Keratinocyte (primary cell): ENCODE results near the gene MYT1. TPM values are rescaled to one million over a fixed set of nuclear protein-coding genes. Genes with fewer than 3 reads are reported as not detected.

Experiments
- DNase-seq: peaks from one replicate; pipeline ENCODE4 v3.0.0-alpha.2; 2011; ENCODE audit warnings: low read depth, missing footprints, low spot score
- FAIRE-seq: peaks from 2 replicates; lab custom pipeline; 2011; peaks lifted over from hg19 to GRCh38; lab: Jason Lieb, UNC
- H2AFZ ChIP-seq: 2 replicates; pipeline ENCODE4 v1.6.0; 2012; ENCODE audit warnings: low read length, control low read depth, inconsistent platforms; ENCODE audit not compliant: control insufficient read depth
- H3K27ac ChIP-seq: 2 replicates; pipeline ENCODE4 v1.5.1; 2011; ENCODE audit warnings: low read length; ENCODE audit not compliant: control insufficient read depth, insufficient read depth
- H3K27me3 ChIP-seq: 3 replicates; pipeline ENCODE4 v1.6.0; 2011; ENCODE audit warnings: low read length; ENCODE audit not compliant: control insufficient read depth, insufficient read depth; ENCODE audit errors: extremely low read depth
- H3K36me3 ChIP-seq, 2 experiments: 2 replicates in 1 of 2; 3 replicates in 1 of 2; pipeline ENCODE4 v1.5.1; 2011; ENCODE audit warnings: low read length in 2 of 2, mild to moderate bottlenecking in 1 of 2; ENCODE audit not compliant: control insufficient read depth in 2 of 2, insufficient read depth in 2 of 2; ENCODE audit errors: extremely low read depth in 1 of 2
- H3K4me1 ChIP-seq: 3 replicates; pipeline ENCODE4 v1.5.1; 2011; ENCODE audit warnings: low read length; ENCODE audit not compliant: control insufficient read depth, insufficient read depth; ENCODE audit errors: extremely low read depth
- H3K4me2 ChIP-seq: 3 replicates; pipeline ENCODE4 v1.6.0; 2011; ENCODE audit warnings: low read depth, low read length; ENCODE audit not compliant: control insufficient read depth, insufficient read depth; ENCODE audit errors: extremely low read depth
- H3K4me3 ChIP-seq, 3 experiments: fragments of 200-600 bp in 1 of 3; sonication (generic) in 1 of 3; 2 replicates in 2 of 3; 3 replicates in 1 of 3; pipeline ENCODE4 v1.5.1; 2011 to 2016; ENCODE audit warnings: low read length in 3 of 3, mild to moderate bottlenecking in 3 of 3, control low read depth in 2 of 3, inconsistent platforms in 1 of 3, low read depth in 1 of 3, mixed read lengths in 1 of 3, mixed run types in 1 of 3, moderate library complexity in 1 of 3; ENCODE audit not compliant: control insufficient read depth in 2 of 3, insufficient read depth in 2 of 3; ENCODE audit errors: extremely low read depth in 1 of 3
- H3K79me2 ChIP-seq: 2 replicates; pipeline ENCODE4 v1.6.0; 2012; ENCODE audit warnings: low read length; ENCODE audit not compliant: control insufficient read depth, insufficient read depth
- H3K9ac ChIP-seq: 3 replicates; pipeline ENCODE4 v1.6.0; 2011; ENCODE audit warnings: low read length; ENCODE audit not compliant: control insufficient read depth, insufficient read depth; ENCODE audit errors: extremely low read depth
- H3K9me1 ChIP-seq: 3 replicates; pipeline ENCODE4 v1.6.0; 2011; ENCODE audit warnings: low read length; ENCODE audit not compliant: control insufficient read depth, insufficient read depth; ENCODE audit errors: extremely low read depth
- H3K9me3 ChIP-seq: 2 replicates; pipeline ENCODE4 v1.5.1; 2012; ENCODE audit warnings: low read depth, low read length; ENCODE audit not compliant: control insufficient read depth
- H4K20me1 ChIP-seq: 3 replicates; pipeline ENCODE4 v1.6.0; 2011; ENCODE audit warnings: low read length; ENCODE audit not compliant: control insufficient read depth, insufficient read depth; ENCODE audit errors: extremely low read depth
- CTCF ChIP-seq, 3 experiments: IDR thresholded peaks in 1 of 3; conservative IDR thresholded peaks in 1 of 3; optimal IDR thresholded peaks in 1 of 3; 2 replicates in 2 of 3; 3 replicates in 1 of 3; pipeline versions ENCODE3 to v1.5.1; 2011; ENCODE audit warnings: low read length in 3 of 3, mild to moderate bottlenecking in 3 of 3, moderate library complexity in 2 of 3, control low read depth in 1 of 3, inconsistent platforms in 1 of 3; ENCODE audit not compliant: insufficient read depth in 2 of 3; ENCODE audit errors: extremely low read depth in 1 of 3
- EZH2 ChIP-seq: IDR thresholded peaks from one replicate; pipeline ENCODE4 v1.6.1; 2012; ENCODE audit warnings: inconsistent platforms, mild to moderate bottlenecking, low read length, moderate library complexity
- dilution Hi-C: fragments of 300-500 bp; cut with MboI; formaldehyde crosslinking; loops from one replicate; pipeline ENCODE4 v1.7.0; 2020; ENCODE audit warnings: low sequenced_read_pairs; ENCODE audit not compliant: extremely low pct_ligation_motif_present
- polyA plus RNA-seq, 5 experiments: library from polyadenylated mRNA; depleted of rRNA in 3 of 5; stranded (reverse) in 3 of 5; stranded (forward) in 1 of 5; unstranded in 1 of 5; fragments of >200 nt; gene quantifications; 1 replicate in 1 of 5; 2 replicates in 3 of 5; 3 replicates in 1 of 5; pipeline versions ENCODE4 v1.2.1 to v1.2.3, GENCODE V29; 2011 to 2012; ENCODE audit warnings: missing spikeins in 2 of 5, low read depth in 1 of 5, low replicate concordance in 1 of 5

The MYT1 gene
- polyA plus RNA-seq, 1 donor (not counting 4 experiments of a cell fraction or from before 2014, with no cell fraction given), result not detected

- H3K9me1 ChIP-seq, result no peaks in the 10 kb centered on the region
- H3K79me2 ChIP-seq, result no peaks in the 10 kb centered on the region
- H3K27me3 ChIP-seq, result peaks cover 3% of the 10 kb centered on the region
- no peaks in the 10 kb centered on the region for H4K20me1 ChIP-seq
- no peak for FAIRE-seq
- H3K27ac ChIP-seq, result no peak overlapping the region
- DNase-seq, result no peak
- H3K4me3 ChIP-seq, result no peak overlapping the region
- H3K4me2 ChIP-seq, result no peak overlapping the region
- no peak overlapping the region for H3K9ac ChIP-seq
- peaks cover 5% of the 10 kb centered on the region for H3K9me3 ChIP-seq
- H3K36me3 ChIP-seq, result no peaks in the 10 kb centered on the region
- TF ChIP-seq EZH2 (no peak), CTCF (optimal IDR thresholded peaks at IDR 0.05 in 1 of 3, IDR thresholded peaks at IDR 0.05 in 1 of 3, conservative IDR thresholded peaks at IDR 0.05 in 1 of 3; ENCODE audit: extremely low read depth in 1 of 3, insufficient read depth in 2 of 3, low read length in 3 of 3) (no peak)
- no peak overlapping the region for H2AFZ ChIP-seq
- dilution Hi-C loops, result no loop called here
- no peaks in the 10 kb centered on the region for H3K4me1 ChIP-seq
Observed at GRCh38 chr20:64140061-64140931, 24.0 kb upstream of the MYT1 start.

- DNase-seq, result no peak
- FAIRE-seq, result no peak
- Histone ChIP-seq H3K4me3 (no peak overlapping the region), H4K20me1 (no peaks in the 10 kb centered on the region), H3K9ac (no peak overlapping the region), H3K79me2 (no peaks in the 10 kb centered on the region), H3K27me3 (peaks cover 3% of the 10 kb centered on the region), H3K4me2 (no peak overlapping the region), H3K9me3 (peaks cover 10% of the 10 kb centered on the region), H3K36me3 (no peaks in the 10 kb centered on the region), H3K9me1 (no peaks in the 10 kb centered on the region), H3K27ac (no peak overlapping the region), H2AFZ (no peak overlapping the region), H3K4me1 (no peaks in the 10 kb centered on the region)
- dilution Hi-C loops, result no loop called here
- no peak for TF ChIP-seq EZH2
- TF ChIP-seq CTCF (optimal IDR thresholded peaks at IDR 0.05 in 1 of 3, IDR thresholded peaks at IDR 0.05 in 1 of 3, conservative IDR thresholded peaks at IDR 0.05 in 1 of 3; ENCODE audit: extremely low read depth in 1 of 3, insufficient read depth in 2 of 3, low read length in 3 of 3), result no peak
Observed at GRCh38 chr20:64140956-64141355, 23.3 kb upstream of the MYT1 start.
